Measurements from ENCODE around the gene GPD1. TPM values are rescaled to one million over a fixed set of nuclear protein-coding genes. Genes with fewer than 3 reads are reported as not detected.
A peak's percentile ranks its signal among the peaks of the same experiment; 100 is the strongest.

GPD1 gene
- total RNA-seq, 1 donor from 2014 or later, result not detected

DNA sequence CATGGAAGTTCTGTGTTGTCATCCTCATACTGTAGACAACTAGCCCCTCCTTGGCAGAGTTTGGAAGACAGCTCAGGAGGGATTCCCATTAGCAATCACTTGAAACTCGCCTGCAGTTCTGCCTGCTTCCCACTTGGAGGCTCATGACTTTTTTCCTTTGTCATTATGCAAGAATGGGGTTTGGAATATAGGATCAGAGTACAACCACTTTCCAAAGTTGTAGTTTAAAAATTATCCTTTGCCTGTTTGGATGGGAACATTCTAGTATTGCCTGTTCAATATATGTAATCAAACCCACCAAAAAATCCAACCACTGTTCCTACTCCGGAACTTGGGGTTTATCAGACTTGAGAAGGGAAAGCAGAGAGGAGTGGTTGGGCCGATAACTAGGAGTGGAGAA lies 2.1 kb upstream of the GPD1 start:
- DNase-seq (ENCODE audit: low spot score), result no peak

DNA sequence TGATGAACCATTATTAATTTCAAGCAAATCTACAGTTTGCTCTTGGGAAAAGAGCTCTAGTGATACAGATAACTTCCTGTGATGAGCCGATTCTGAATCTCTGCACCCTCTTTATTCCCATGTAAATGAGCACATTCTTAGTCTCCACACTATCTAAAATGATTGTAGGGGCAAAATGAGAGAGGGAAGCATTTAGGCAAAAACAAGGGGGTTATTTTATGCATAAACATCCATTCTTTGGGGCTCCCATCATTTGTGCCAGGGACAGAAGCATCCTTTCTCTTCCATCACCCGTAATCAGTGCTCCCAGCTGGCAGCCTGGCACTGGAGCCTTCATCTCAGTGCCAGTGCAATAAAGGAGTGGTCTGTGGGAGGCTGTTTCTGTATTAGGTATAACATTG lies 1.7 kb upstream of the GPD1 start:
- H3K4me3 Mint-ChIP-seq (ENCODE audit: unreplicated experiment), result no peak overlapping the region
- DNase-seq (ENCODE audit: low spot score), result no peak
- no peak overlapping the region for H3K27ac Mint-ChIP-seq (ENCODE audit: unreplicated experiment)
- TF ChIP-seq, protein P1, sequence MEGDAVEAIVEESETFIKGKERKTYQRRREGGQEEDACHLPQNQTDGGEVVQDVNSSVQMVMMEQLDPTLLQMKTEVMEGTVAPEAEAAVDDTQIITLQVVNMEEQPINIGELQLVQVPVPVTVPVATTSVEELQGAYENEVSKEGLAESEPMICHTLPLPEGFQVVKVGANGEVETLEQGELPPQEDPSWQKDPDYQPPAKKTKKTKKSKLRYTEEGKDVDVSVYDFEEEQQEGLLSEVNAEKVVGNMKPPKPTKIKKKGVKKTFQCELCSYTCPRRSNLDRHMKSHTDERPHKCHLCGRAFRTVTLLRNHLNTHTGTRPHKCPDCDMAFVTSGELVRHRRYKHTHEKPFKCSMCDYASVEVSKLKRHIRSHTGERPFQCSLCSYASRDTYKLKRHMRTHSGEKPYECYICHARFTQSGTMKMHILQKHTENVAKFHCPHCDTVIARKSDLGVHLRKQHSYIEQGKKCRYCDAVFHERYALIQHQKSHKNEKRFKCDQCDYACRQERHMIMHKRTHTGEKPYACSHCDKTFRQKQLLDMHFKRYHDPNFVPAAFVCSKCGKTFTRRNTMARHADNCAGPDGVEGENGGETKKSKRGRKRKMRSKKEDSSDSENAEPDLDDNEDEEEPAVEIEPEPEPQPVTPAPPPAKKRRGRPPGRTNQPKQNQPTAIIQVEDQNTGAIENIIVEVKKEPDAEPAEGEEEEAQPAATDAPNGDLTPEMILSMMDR (IDR thresholded peaks at IDR 0.05), result no peak
- peaks cover 11% of the 10 kb centered on the region for H3K4me1 Mint-ChIP-seq (ENCODE audit: low read depth)
- no peaks in the 10 kb centered on the region for H3K27me3 Mint-ChIP-seq (ENCODE audit: low read depth)
- H3K36me3 Mint-ChIP-seq (ENCODE audit: low read depth), result peaks cover 21% of the 10 kb centered on the region
- no peaks in the 10 kb centered on the region for H3K9me3 Mint-ChIP-seq (ENCODE audit: low read depth)

More for the DNA sequence above, 2.1 kb upstream of the GPD1 start:
- peaks cover 11% of the 10 kb centered on the region for H3K4me1 Mint-ChIP-seq (ENCODE audit: low read depth)
- no peak overlapping the region for H3K4me3 Mint-ChIP-seq (ENCODE audit: unreplicated experiment)
- TF ChIP-seq, protein P1 (IDR thresholded peaks at IDR 0.05), result peak; percentile 74
- H3K27ac Mint-ChIP-seq (ENCODE audit: unreplicated experiment), result peak overlapping the region; percentile 57
- peaks cover 25% of the 10 kb centered on the region for H3K36me3 Mint-ChIP-seq (ENCODE audit: low read depth)
- H3K27me3 Mint-ChIP-seq (ENCODE audit: low read depth), result no peaks in the 10 kb centered on the region
- no peaks in the 10 kb centered on the region for H3K9me3 Mint-ChIP-seq (ENCODE audit: low read depth)

DNA sequence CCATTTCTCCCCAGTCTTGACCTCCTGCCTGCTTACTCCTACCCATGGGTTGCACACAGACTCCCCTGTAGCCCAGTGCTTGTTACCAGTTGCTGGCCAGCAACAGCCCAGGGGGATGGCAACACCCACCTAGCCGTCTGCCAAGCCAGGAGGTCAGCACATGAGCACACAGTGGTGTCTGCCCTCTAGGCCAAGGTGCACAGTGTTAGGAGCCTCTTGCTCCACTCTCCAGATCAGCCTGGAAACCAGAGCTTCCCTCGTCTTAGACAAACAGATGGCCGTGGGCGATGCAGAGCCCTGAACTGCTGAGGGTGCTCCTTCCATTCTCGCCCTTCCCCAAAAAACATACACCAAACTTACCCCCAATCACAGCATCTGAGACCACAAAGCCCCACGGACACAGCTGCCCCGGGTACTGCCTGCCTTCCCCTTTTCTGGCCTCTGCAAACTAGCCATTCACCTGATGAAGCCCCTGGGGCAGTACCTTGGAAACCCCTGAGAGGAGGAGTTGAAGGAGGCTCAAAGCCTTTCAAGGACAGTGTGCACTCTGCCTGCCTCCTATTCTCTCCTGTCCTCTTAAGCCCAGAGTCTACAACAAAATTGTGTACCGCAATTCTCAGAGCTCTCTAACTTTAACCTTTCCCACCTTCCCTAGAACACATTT lies 1.0 kb upstream of the GPD1 start:
- Mint-ChIP-seq H3K4me3 (ENCODE audit: unreplicated experiment) (no peak overlapping the region), H3K27ac (ENCODE audit: unreplicated experiment) (no peak overlapping the region), H3K4me1 (ENCODE audit: low read depth) (peaks cover 11% of the 10 kb centered on the region), H3K27me3 (ENCODE audit: low read depth) (no peaks in the 10 kb centered on the region), H3K9me3 (ENCODE audit: low read depth) (no peaks in the 10 kb centered on the region), H3K36me3 (ENCODE audit: low read depth) (peaks cover 18% of the 10 kb centered on the region)
- no peak for DNase-seq (ENCODE audit: low spot score)
- TF ChIP-seq, protein P1 (IDR thresholded peaks at IDR 0.05), result no peak

DNA sequence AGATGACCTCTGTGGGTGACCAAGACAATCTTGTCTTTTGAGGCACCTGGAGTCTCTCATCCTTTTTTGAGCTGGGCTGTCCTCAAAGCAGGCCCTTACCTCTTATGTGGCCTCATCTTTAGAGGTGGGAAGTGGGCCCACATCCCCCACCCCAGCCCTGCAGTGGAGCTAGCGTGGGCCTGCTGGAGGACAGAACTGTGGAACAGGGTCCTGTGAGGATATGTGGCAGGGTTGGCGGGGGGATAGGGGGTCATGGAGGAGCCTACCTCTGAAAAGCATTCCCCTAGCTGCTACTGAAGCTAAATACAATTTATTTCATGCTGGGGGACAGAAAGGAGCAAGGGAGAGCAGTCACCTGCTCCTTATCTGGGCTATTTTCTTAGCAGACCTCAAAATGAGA lies 457 bp upstream of the GPD1 start:
- Mint-ChIP-seq H3K27me3 (ENCODE audit: low read depth) (no peaks in the 10 kb centered on the region), H3K36me3 (ENCODE audit: low read depth) (peaks cover 12% of the 10 kb centered on the region), H3K4me3 (ENCODE audit: unreplicated experiment) (no peak overlapping the region), H3K4me1 (ENCODE audit: low read depth) (peaks cover 11% of the 10 kb centered on the region), H3K9me3 (ENCODE audit: low read depth) (no peaks in the 10 kb centered on the region), H3K27ac (ENCODE audit: unreplicated experiment) (no peak overlapping the region)
- DNase-seq (ENCODE audit: low spot score), result no peak
- TF ChIP-seq, protein P1 (IDR thresholded peaks at IDR 0.05), result no peak

DNA sequence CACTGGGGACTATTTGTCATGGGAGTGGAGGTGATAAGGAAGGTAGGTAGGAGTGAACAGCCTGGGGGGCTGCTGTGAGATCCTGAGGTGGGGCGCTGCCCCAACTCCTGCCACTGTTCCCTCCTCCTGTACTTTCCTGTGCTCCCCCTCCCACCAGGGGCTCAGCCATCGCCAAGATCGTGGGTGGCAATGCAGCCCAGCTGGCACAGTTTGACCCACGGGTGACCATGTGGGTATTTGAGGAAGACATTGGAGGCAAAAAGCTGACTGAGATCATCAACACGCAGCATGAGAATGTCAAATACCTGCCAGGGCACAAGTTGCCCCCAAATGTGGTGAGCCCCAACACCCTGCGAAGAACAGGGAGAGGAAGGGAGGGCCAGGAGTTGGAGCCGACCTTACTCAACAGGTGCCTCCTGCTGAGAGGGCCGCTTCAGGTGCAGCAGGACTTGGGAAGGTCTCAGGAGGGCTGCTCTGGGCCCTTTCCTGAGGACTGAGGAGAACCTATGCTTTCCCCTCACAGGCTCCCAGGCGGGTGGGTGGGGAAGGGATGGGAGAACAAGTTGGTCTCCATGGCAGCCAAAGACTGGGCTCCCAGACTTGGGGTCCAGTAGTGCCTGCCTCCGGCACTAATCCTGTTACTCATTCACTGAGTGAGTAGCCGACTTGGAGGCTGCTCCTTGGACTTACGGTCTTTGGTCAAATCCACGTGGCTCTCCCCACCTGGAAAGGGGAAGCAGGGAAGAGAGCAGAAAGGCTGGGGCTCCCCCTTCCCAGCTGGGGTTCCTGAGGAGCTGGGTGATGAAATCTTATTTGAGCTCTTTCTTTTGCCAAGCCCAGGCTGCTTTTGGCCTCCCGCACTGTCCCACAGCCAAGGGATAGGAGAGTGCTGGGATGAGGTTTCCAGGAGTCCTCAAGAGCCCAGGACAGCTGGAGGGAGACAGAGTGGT lies 884 bp downstream of the GPD1 start:
- no peaks in the 10 kb centered on the region for H3K9me3 Mint-ChIP-seq (ENCODE audit: low read depth)
- H3K27ac Mint-ChIP-seq (ENCODE audit: unreplicated experiment), result no peak overlapping the region
- DNase-seq (ENCODE audit: low spot score), result peak; percentile 77
- peaks cover 6% of the 10 kb centered on the region for H3K4me1 Mint-ChIP-seq (ENCODE audit: low read depth)
- H3K4me3 Mint-ChIP-seq (ENCODE audit: unreplicated experiment), result no peak overlapping the region
- TF ChIP-seq, protein P1 (IDR thresholded peaks at IDR 0.05), result no peak
- peaks cover 7% of the 10 kb centered on the region for H3K36me3 Mint-ChIP-seq (ENCODE audit: low read depth)
- no peaks in the 10 kb centered on the region for H3K27me3 Mint-ChIP-seq (ENCODE audit: low read depth)

Data from chondrocyte (in vitro differentiated cells).